ENCODE measurements around the gene CABP1. TPM values are rescaled to one million over a fixed set of nuclear protein-coding genes. Genes with fewer than 3 reads are reported as not detected.

CABP1 gene
- total and polyA plus RNA-seq, 4 donors: 3.5 to 30.2 (median 16.5) TPM

- no peak for DNase-seq (ENCODE audit: low read depth in 4 of 6, low spot score in 6 of 6)
- H3K9me3 ChIP-seq (ENCODE audit: control insufficient read depth, insufficient read depth, low read length): no peaks in the 10 kb centered on the region
- 75% methylated on average over 6 of the region's 7 CpGs for WGBS (ENCODE audit: insufficient coverage)
- no peak overlapping the region for H3K4me3 ChIP-seq (ENCODE audit: low read depth, low read length)
- no peak overlapping the region for H3K27ac ChIP-seq (ENCODE audit: low read depth, low read length)
- H3K27me3 ChIP-seq (ENCODE audit: control insufficient read depth, insufficient read depth, low read length): no peaks in the 10 kb centered on the region
- H3K36me3 ChIP-seq (ENCODE audit: control insufficient read depth, insufficient read depth, low read length): no peaks in the 10 kb centered on the region
- no peaks in the 10 kb centered on the region for H3K4me1 ChIP-seq (ENCODE audit: control insufficient read depth, insufficient read depth, low read length)
These were observed 37.5 kb downstream of the CABP1 start for GRCh38 chr12:120677765-120678473.

- WGBS (ENCODE audit: insufficient coverage): 80% methylated on average over 1 of the region's 8 CpGs
- no peak for DNase-seq (ENCODE audit: low read depth in 4 of 6, low spot score in 6 of 6)
- no peaks in the 10 kb centered on the region for H3K36me3 ChIP-seq (ENCODE audit: control insufficient read depth, insufficient read depth, low read length)
- H3K4me3 ChIP-seq (ENCODE audit: low read depth, low read length): no peak overlapping the region
- no peaks in the 10 kb centered on the region for H3K27me3 ChIP-seq (ENCODE audit: control insufficient read depth, insufficient read depth, low read length)
- H3K4me1 ChIP-seq (ENCODE audit: control insufficient read depth, insufficient read depth, low read length): no peaks in the 10 kb centered on the region
- no peaks in the 10 kb centered on the region for H3K9me3 ChIP-seq (ENCODE audit: control insufficient read depth, insufficient read depth, low read length)
- H3K27ac ChIP-seq (ENCODE audit: low read depth, low read length): no peak overlapping the region
These were observed 38.1 kb downstream of the CABP1 start for GRCh38 chr12:120678572-120678971.

- no peaks in the 10 kb centered on the region for H3K9me3 ChIP-seq (ENCODE audit: control insufficient read depth, insufficient read depth, low read length)
- no peak overlapping the region for H3K4me3 ChIP-seq (ENCODE audit: low read depth, low read length)
- H3K36me3 ChIP-seq (ENCODE audit: control insufficient read depth, insufficient read depth, low read length): no peaks in the 10 kb centered on the region
- H3K4me1 ChIP-seq (ENCODE audit: control insufficient read depth, insufficient read depth, low read length): no peaks in the 10 kb centered on the region
- DNase-seq (ENCODE audit: low read depth in 4 of 6, low spot score in 6 of 6): no peak
- 40% methylated on average over 2 of the region's 5 CpGs for whole genome bisulfite sequencing (ENCODE audit: insufficient coverage)
- H3K27ac ChIP-seq (ENCODE audit: low read depth, low read length): no peak overlapping the region
- H3K27me3 ChIP-seq (ENCODE audit: control insufficient read depth, insufficient read depth, low read length): no peaks in the 10 kb centered on the region
These were observed 39.8 kb downstream of the CABP1 start for GRCh38 chr12:120680165-120680738.

- no peak overlapping the region for H3K27ac ChIP-seq (ENCODE audit: low read depth, low read length)
- H3K36me3 ChIP-seq (ENCODE audit: control insufficient read depth, insufficient read depth, low read length): no peaks in the 10 kb centered on the region
- H3K27me3 ChIP-seq (ENCODE audit: control insufficient read depth, insufficient read depth, low read length): no peaks in the 10 kb centered on the region
- H3K4me3 ChIP-seq (ENCODE audit: low read depth, low read length): no peak overlapping the region
- H3K4me1 ChIP-seq (ENCODE audit: control insufficient read depth, insufficient read depth, low read length): peaks cover 18% of the 10 kb centered on the region
- 73% methylated on average over 8 of the region's 8 CpGs for WGBS (ENCODE audit: insufficient coverage)
- DNase-seq (ENCODE audit: low read depth in 4 of 6, low spot score in 6 of 6): no peak
- H3K9me3 ChIP-seq (ENCODE audit: control insufficient read depth, insufficient read depth, low read length): no peaks in the 10 kb centered on the region
These were observed 44.1 kb downstream of the CABP1 start for GRCh38 chr12:120684523-120684932.

GRCh38 chr12:120685522-120685921 lies 45.1 kb downstream of the CABP1 start:
- Histone ChIP-seq H3K9me3 (ENCODE audit: control insufficient read depth, insufficient read depth, low read length) (no peaks in the 10 kb centered on the region), H3K27me3 (ENCODE audit: control insufficient read depth, insufficient read depth, low read length) (no peaks in the 10 kb centered on the region), H3K4me1 (ENCODE audit: control insufficient read depth, insufficient read depth, low read length) (peaks cover 19% of the 10 kb centered on the region), H3K27ac (ENCODE audit: low read depth, low read length) (no peak overlapping the region), H3K36me3 (ENCODE audit: control insufficient read depth, insufficient read depth, low read length) (no peaks in the 10 kb centered on the region), H3K4me3 (ENCODE audit: low read depth, low read length) (no peak overlapping the region)
- no CpG with 5 or more reads among the region's 3 CpGs for WGBS (ENCODE audit: insufficient coverage)
- no peak for DNase-seq (ENCODE audit: low read depth in 4 of 6, low spot score in 6 of 6)

- H3K36me3 ChIP-seq (ENCODE audit: control insufficient read depth, insufficient read depth, low read length): no peaks in the 10 kb centered on the region
- H3K27ac ChIP-seq (ENCODE audit: low read depth, low read length): peak overlapping the region; percentile 97
- H3K27me3 ChIP-seq (ENCODE audit: control insufficient read depth, insufficient read depth, low read length): no peaks in the 10 kb centered on the region
- peak; percentile 92 to 99 (median 94) for DNase-seq (ENCODE audit: low read depth in 4 of 6, low spot score in 6 of 6)
- no peaks in the 10 kb centered on the region for H3K9me3 ChIP-seq (ENCODE audit: control insufficient read depth, insufficient read depth, low read length)
- peaks cover 19% of the 10 kb centered on the region for H3K4me1 ChIP-seq (ENCODE audit: control insufficient read depth, insufficient read depth, low read length)
- WGBS (ENCODE audit: insufficient coverage): under 1% methylated on average over 43 of the region's 46 CpGs
- H3K4me3 ChIP-seq (ENCODE audit: low read depth, low read length): peak overlapping the region; percentile 85
These were observed 45.8 kb downstream of the CABP1 start for GRCh38 chr12:120686151-120686689.

- WGBS (ENCODE audit: insufficient coverage): under 1% methylated on average over 82 of the region's 84 CpGs
- peak; percentile 95 to 99 (median 98) for DNase-seq (ENCODE audit: low read depth in 4 of 6, low spot score in 6 of 6)
- H3K36me3 ChIP-seq (ENCODE audit: control insufficient read depth, insufficient read depth, low read length): no peaks in the 10 kb centered on the region
- no peaks in the 10 kb centered on the region for H3K27me3 ChIP-seq (ENCODE audit: control insufficient read depth, insufficient read depth, low read length)
- no peaks in the 10 kb centered on the region for H3K9me3 ChIP-seq (ENCODE audit: control insufficient read depth, insufficient read depth, low read length)
- H3K4me1 ChIP-seq (ENCODE audit: control insufficient read depth, insufficient read depth, low read length): peaks cover 19% of the 10 kb centered on the region
- peak within 1 kb of the TSS; percentile 85 for H3K4me3 ChIP-seq (ENCODE audit: low read depth, low read length)
- H3K27ac ChIP-seq (ENCODE audit: low read depth, low read length): peak within 1 kb of the TSS; percentile 97
These were observed 46.5 kb downstream of the CABP1 start, which contains the start of gene MLEC for GRCh38 chr12:120686690-120687577. TSS of gene MLEC (plus strand) at chr12:120687149. CDS start at chr12:120687297, 148 bp downstream.

GRCh38 chr12:120687578-120688289 lies 47.3 kb downstream of the CABP1 start:
- H3K27me3 ChIP-seq (ENCODE audit: control insufficient read depth, insufficient read depth, low read length): no peaks in the 10 kb centered on the region
- WGBS (ENCODE audit: insufficient coverage): 0% methylated on average over 22 of the region's 31 CpGs
- DNase-seq (ENCODE audit: low read depth in 4 of 6, low spot score in 6 of 6): peak in 1 of 6 donors; percentile 19
- peak overlapping the region; percentile 85 for H3K4me3 ChIP-seq (ENCODE audit: low read depth, low read length)
- peaks cover 19% of the 10 kb centered on the region for H3K4me1 ChIP-seq (ENCODE audit: control insufficient read depth, insufficient read depth, low read length)
- no peaks in the 10 kb centered on the region for H3K36me3 ChIP-seq (ENCODE audit: control insufficient read depth, insufficient read depth, low read length)
- H3K9me3 ChIP-seq (ENCODE audit: control insufficient read depth, insufficient read depth, low read length): no peaks in the 10 kb centered on the region
- peak overlapping the region; percentile 97 for H3K27ac ChIP-seq (ENCODE audit: low read depth, low read length)

Measured in spinal cord (tissue), 10 donors.